Adrenal gland (tissue), 12 donors: ENCODE data around the gene KIRREL1. TPM values are rescaled to one million over a fixed set of nuclear protein-coding genes. Genes with fewer than 3 reads are reported as not detected.

Source experiments
- DNase-seq, 7 donors: peaks; one replicate each; pipeline ENCODE4 v3.0.0-alpha.2; 2019 to 2020
- H3K27ac ChIP-seq, 5 donors: fragments of 200-600 bp; sonication (generic) in 4 of 5; 1 replicate in 3 of 5; 2 replicates in 2 of 5; pipeline versions ENCODE4 v1.5.1 to v1.8.0; 2016 to 2020; ENCODE audit warnings: mild to moderate bottlenecking in 1 of 5
- H3K27me3 ChIP-seq: fragments of 200-600 bp; 2 replicates; pipeline ENCODE4 v1.8.0; 2021
- H3K36me3 ChIP-seq, 2 donors: fragments of 200-600 bp; replicated peaks in 1 of 2; 1 replicate in 1 of 2; 2 replicates in 1 of 2; pipeline versions ENCODE4 v1.5.1 to v1.8.0; 2018 to 2022
- H3K4me1 ChIP-seq, 2 donors: fragments of 200-600 bp; replicated peaks in 1 of 2; 1 replicate in 1 of 2; 2 replicates in 1 of 2; pipeline versions ENCODE4 v1.5.1 to v1.8.0; 2018 to 2021
- H3K4me3 ChIP-seq, 4 donors: fragments of 200-600 bp; sonication (generic) in 3 of 4; one replicate each; pipeline ENCODE4 v1.5.1; 2016 to 2018
- H3K9me3 ChIP-seq, 3 donors: fragments of 200-600 bp; sonication (generic) in 1 of 3; replicated peaks in 1 of 3; 1 replicate in 2 of 3; 2 replicates in 1 of 3; pipeline versions ENCODE4 v1.5.1 to v1.8.0; 2016 to 2021
- POLR2A ChIP-seq, 2 donors: fragments of 450-650 bp; IDR thresholded peaks; one replicate each; pipeline ENCODE4 v1.6.1; 2017; ENCODE audit warnings: antibody characterized with exemption in 2 of 2, mild to moderate bottlenecking in 2 of 2, moderate library complexity in 1 of 2
- WGBS, 4 donors: extraction: QIAGEN DNeasy Blood & Tissue Kit in 2 of 4; methylation state at CpG; one replicate each; pipeline versions ENCODE4 v1.1.5 to v1.1.7; 2013 to 2017; 5-methylcytosine and 5-hydroxymethylcytosine counted together
- intact Hi-C, 2 donors: fragments of 100-400 bp; cut with DNase I; formaldehyde crosslinking; loops; one replicate each; pipeline versions ENCODE4 v1.14.1 to v1.15.0; 2022 to 2023
- polyA plus RNA-seq, 3 donors: library from polyadenylated mRNA; stranded (reverse); fragments of 200-250 nt in 2 of 3; fragments of 350-450 nt in 1 of 3; fragmentation: Illumina TruSeq in 1 of 3; extraction: RNeasy Lipid Tissue Mini Kit (QIAGEN cat#74804) in 1 of 3; gene quantifications; one replicate each; pipeline ENCODE4 v1.2.3, GENCODE V29; 2013 to 2014
- total RNA-seq, 9 donors: library from RNA; depleted of rRNA in 4 of 9; stranded (reverse); fragments of >200 nt in 4 of 9; fragments of 120-200 nt in 1 of 9; fragmentation: NEBNext Ultra II Directional in 1 of 9; extraction: Animal tissue kit (Norgen Biotek cat#: 25700) in 1 of 9; gene quantifications; one replicate each; pipeline versions ENCODE4 v1.1.0 to v1.2.4, GENCODE V29; 2013 to 2023
- TF ChIP-seq, protein P1 (sequence below), 6 experiments: fragments of 450-650 bp in 4 of 6; fragments of 200-600 bp in 2 of 6; sonication (generic) in 1 of 6; IDR thresholded peaks; 1 replicate in 5 of 6; 2 replicates in 1 of 6; pipeline versions ENCODE4 v1.5.1 to v1.8.0; 2016 to 2021; ENCODE audit warnings: antibody characterized with exemption in 6 of 6, mild to moderate bottlenecking in 2 of 6, moderate library complexity in 1 of 6
- donor health status: healthy with polysubstance abuse.
- donor health status: Bipolar disorder and iron deficiency.
- donor health status: DM: yes; HTN: yes; CAD: no.
- donor health status: DM: no; HTN: no; CAD: no.
- donor health status: DM: no; HTN: no; CAD: no.
- donor health status: DM: yes; HTN: yes; CAD: no.

Gene KIRREL1
- total and polyA plus RNA-seq, 12 donors = 10.1 to 57.2 (median 39.8) TPM

DNA sequence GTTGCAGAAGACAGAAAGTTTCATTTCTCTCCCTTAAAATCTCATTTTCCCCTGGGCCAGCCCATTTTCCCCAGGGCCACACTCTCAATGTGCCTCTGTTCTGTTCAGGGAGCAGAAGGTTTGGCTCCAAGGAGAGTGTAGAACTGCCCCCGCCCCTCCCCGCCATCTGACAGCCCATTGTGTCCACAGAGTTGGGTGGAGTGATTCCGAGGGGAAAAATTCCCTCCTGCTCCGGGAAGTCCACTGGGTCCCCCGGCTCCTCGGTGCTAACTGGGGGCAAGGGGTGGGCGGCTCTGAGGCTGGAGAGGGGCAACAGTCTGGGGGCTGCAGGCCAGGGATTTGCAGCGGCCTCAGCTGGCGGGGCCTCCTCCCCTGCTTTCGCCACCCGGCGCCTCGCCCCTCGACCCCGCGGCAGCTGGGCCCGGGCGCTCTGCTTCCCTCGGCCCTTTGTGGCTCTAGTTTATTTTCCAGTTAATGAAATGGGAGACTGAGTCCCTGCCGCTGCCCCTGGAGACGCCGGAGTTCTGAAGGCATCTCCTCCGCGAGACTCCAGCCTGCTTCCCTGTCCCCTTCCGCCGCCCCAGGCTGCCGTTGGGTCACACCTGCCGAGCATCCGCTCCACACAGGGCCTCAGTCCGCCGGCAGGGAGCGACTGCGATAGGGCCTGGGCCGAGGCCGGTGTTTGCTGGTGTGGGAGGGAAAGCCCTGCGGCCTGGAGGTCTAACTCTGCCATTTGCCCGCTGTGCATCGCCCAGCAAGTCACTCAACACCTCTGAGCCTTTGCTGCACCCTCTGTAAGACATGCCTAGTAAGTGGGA lies 14.7 kb upstream of the KIRREL1 start:
- H3K9me3 ChIP-seq = no peaks in the 10 kb centered on the region
- H3K4me3 ChIP-seq = no peak overlapping the region
- no peak for DNase-seq
- TF ChIP-seq, protein P1, sequence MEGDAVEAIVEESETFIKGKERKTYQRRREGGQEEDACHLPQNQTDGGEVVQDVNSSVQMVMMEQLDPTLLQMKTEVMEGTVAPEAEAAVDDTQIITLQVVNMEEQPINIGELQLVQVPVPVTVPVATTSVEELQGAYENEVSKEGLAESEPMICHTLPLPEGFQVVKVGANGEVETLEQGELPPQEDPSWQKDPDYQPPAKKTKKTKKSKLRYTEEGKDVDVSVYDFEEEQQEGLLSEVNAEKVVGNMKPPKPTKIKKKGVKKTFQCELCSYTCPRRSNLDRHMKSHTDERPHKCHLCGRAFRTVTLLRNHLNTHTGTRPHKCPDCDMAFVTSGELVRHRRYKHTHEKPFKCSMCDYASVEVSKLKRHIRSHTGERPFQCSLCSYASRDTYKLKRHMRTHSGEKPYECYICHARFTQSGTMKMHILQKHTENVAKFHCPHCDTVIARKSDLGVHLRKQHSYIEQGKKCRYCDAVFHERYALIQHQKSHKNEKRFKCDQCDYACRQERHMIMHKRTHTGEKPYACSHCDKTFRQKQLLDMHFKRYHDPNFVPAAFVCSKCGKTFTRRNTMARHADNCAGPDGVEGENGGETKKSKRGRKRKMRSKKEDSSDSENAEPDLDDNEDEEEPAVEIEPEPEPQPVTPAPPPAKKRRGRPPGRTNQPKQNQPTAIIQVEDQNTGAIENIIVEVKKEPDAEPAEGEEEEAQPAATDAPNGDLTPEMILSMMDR (IDR thresholded peaks at IDR 0.05) = no peak
- TF ChIP-seq POLR2A (IDR thresholded peaks at IDR 0.05) = no peak
- 41 to 57% (median 50%) methylated on average over 11 to 38 of the region's 38 CpGs for whole genome bisulfite sequencing, 4 donors
- H3K27ac ChIP-seq = no peak overlapping the region
- H3K27me3 ChIP-seq = peaks cover 4% of the 10 kb centered on the region
- intact Hi-C loops = no loop called here
- no peaks in the 10 kb centered on the region for H3K36me3 ChIP-seq
- no peaks in the 10 kb centered on the region for H3K4me1 ChIP-seq

DNA sequence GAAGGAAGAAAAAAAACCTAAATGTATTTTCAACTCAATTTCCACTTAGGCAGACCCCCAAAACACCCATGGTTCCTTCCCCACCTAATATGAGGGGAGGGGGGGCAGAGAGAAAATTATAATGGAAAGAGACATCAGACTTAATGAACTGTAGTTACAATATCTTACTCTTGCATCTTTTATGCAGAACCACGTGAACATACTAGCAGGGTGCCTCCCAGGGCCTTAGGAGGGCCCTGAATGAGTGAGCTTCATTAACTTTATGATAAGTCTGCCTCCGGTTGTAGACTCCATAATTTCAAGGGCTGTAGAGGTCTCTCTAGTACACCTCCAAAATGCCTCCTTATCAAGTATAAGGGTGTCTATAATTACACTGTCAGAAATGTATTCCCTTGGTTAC lies 11.3 kb upstream of the KIRREL1 start:
- WGBS, 4 donors = 84 to 100% (median 86%) methylated on average over 2 of the region's 2 CpGs
- no peak for TF ChIP-seq POLR2A (IDR thresholded peaks at IDR 0.05)
- TF ChIP-seq, protein P1 (IDR thresholded peaks at IDR 0.05) = no peak
- Histone ChIP-seq H3K9me3 (no peaks in the 10 kb centered on the region), H3K27me3 (peaks cover 4% of the 10 kb centered on the region), H3K4me3 (no peak overlapping the region), H3K36me3 (no peaks in the 10 kb centered on the region), H3K4me1 (no peaks in the 10 kb centered on the region), H3K27ac (no peak overlapping the region)
- intact Hi-C loops = no loop called here
- DNase-seq = no peak

DNA sequence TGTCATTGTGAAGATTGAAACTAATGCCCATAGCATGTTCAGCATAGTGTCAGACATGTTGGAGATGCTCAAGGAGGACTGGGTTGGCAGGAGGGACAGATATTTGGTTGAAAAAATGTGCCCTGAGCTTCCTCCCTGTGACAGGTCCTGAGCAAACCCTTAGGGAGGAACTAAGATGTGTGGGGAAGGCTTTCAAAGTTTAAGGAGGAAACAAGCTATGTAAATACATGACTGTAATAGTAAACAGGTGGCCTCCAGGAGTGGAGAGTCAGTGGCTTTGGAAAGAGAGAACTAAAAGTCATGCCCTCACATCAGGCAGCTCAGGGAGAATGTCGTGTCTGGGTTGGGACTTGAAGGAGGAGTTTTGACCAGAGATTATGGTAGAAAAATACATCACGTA lies 9.7 kb upstream of the KIRREL1 start:
- intact Hi-C loops = no loop called here
- H3K36me3 ChIP-seq = no peaks in the 10 kb centered on the region
- WGBS, 4 donors = 75 to 88% (median 80%) methylated on average over 2 of the region's 2 CpGs
- TF ChIP-seq, protein P1 (IDR thresholded peaks at IDR 0.05) = no peak
- TF ChIP-seq POLR2A (IDR thresholded peaks at IDR 0.05) = no peak
- no peak overlapping the region for H3K4me3 ChIP-seq
- no peak for DNase-seq
- no peak overlapping the region for H3K27ac ChIP-seq
- no peaks in the 10 kb centered on the region for H3K9me3 ChIP-seq
- H3K4me1 ChIP-seq = no peaks in the 10 kb centered on the region
- H3K27me3 ChIP-seq = peaks cover 1% of the 10 kb centered on the region

DNA sequence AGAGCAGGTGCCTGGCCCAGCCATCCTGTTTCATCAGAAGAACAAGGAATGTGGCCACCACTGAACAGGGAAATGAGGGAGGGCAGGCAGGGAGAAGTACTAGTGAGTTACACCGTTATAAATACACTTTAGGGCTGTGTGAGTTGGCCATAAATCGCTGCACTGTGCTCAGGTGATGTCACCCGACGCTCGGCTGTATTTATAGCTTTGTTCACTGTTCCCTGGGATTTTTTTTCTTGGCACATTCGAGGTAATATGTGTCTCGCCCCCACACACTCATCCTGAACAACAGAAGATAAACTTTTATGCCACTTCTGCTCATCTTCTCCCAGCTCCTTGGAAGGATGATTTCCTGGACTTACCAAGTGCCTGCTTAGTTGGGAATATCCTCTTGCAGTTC lies 9.0 kb upstream of the KIRREL1 start:
- Histone ChIP-seq H3K27me3 (no peaks in the 10 kb centered on the region), H3K4me3 (no peak overlapping the region), H3K9me3 (no peaks in the 10 kb centered on the region), H3K27ac (no peak overlapping the region), H3K4me1 (no peaks in the 10 kb centered on the region), H3K36me3 (no peaks in the 10 kb centered on the region)
- no peak for TF ChIP-seq POLR2A (IDR thresholded peaks at IDR 0.05)
- TF ChIP-seq, protein P1 (IDR thresholded peaks at IDR 0.05) = no peak
- WGBS, 4 donors = 56 to 59% (median 58%) methylated on average over 7 of the region's 7 CpGs
- no peak for DNase-seq
- intact Hi-C loops = no loop called here
